ENCODE data around the gene HS3ST2. TPM values are rescaled to one million over a fixed set of nuclear protein-coding genes. Genes with fewer than 3 reads are reported as not detected.
A peak's percentile ranks its signal among the peaks of the same experiment; 100 is the strongest.

The HS3ST2 gene
- polyA plus RNA-seq, 1 experiment, result not detected

- CTCF ChIA-PET, result interaction anchor here (0.5 to 0.9 kb wide), 2 partner anchors 486 to 999 kb away, joined by 3 read pairs; no protein-coding TSS in a partner anchor
- Histone ChIP-seq H3K4me3 (ENCODE audit: low read depth, low read length) (no peak overlapping the region), H3K27ac (ENCODE audit: low read depth, low read length) (no peak overlapping the region), H3K9me3 (ENCODE audit: control insufficient read depth, insufficient read depth, low read length) (no peaks in the 10 kb centered on the region; the same call in 1 of the 2 replicates), H3K27me3 (ENCODE audit: control insufficient read depth, insufficient read depth, low read length) (peaks cover 7% of the 10 kb centered on the region)
- POLR2A ChIA-PET, result no interaction called here
- peak; percentile 57 for TF ChIP-seq CTCF (IDR thresholded peaks at IDR 0.05; ENCODE audit: low read depth, low read length)
- peak; percentile 2 for DNase-seq (ENCODE audit: low read depth, low spot score)
Observed at GRCh38 chr16:22948603-22949368, 134.8 kb downstream of the HS3ST2 start.

- TF ChIP-seq CTCF (IDR thresholded peaks at IDR 0.05; ENCODE audit: low read depth, low read length), result no peak
- Histone ChIP-seq H3K4me3 (ENCODE audit: low read depth, low read length) (no peak overlapping the region), H3K27ac (ENCODE audit: low read depth, low read length) (no peak overlapping the region), H3K27me3 (ENCODE audit: control insufficient read depth, insufficient read depth, low read length) (no peaks in the 10 kb centered on the region), H3K9me3 (ENCODE audit: control insufficient read depth, insufficient read depth, low read length) (no peaks in the 10 kb centered on the region)
- DNase-seq (ENCODE audit: low read depth, low spot score), result no peak
- POLR2A ChIA-PET, result no interaction called here
- CTCF ChIA-PET, result no interaction called here
Observed at GRCh38 chr16:22955461-22956070, 141.6 kb downstream of the HS3ST2 start.

GRCh38 chr16:22961206-22961605 lies 147.2 kb downstream of the HS3ST2 start:
- H3K9me3 ChIP-seq (ENCODE audit: control insufficient read depth, insufficient read depth, low read length), result no peaks in the 10 kb centered on the region
- no peak for DNase-seq (ENCODE audit: low read depth, low spot score)
- no peak overlapping the region for H3K27ac ChIP-seq (ENCODE audit: low read depth, low read length)
- TF ChIP-seq CTCF (IDR thresholded peaks at IDR 0.05; ENCODE audit: low read depth, low read length), result no peak
- CTCF ChIA-PET, result no interaction called here
- H3K27me3 ChIP-seq (ENCODE audit: control insufficient read depth, insufficient read depth, low read length), result no peaks in the 10 kb centered on the region
- H3K4me3 ChIP-seq (ENCODE audit: low read depth, low read length), result no peak overlapping the region
- POLR2A ChIA-PET, result no interaction called here

- no peak for TF ChIP-seq CTCF (IDR thresholded peaks at IDR 0.05; ENCODE audit: low read depth, low read length)
- no peaks in the 10 kb centered on the region for H3K27me3 ChIP-seq (ENCODE audit: control insufficient read depth, insufficient read depth, low read length)
- ChIA-PET POLR2A (no interaction called here), CTCF (no interaction called here)
- no peaks in the 10 kb centered on the region for H3K9me3 ChIP-seq (ENCODE audit: control insufficient read depth, insufficient read depth, low read length)
- no peak overlapping the region for H3K4me3 ChIP-seq (ENCODE audit: low read depth, low read length)
- no peak for DNase-seq (ENCODE audit: low read depth, low spot score)
- H3K27ac ChIP-seq (ENCODE audit: low read depth, low read length), result no peak overlapping the region
Observed at GRCh38 chr16:22962905-22963304, 148.9 kb downstream of the HS3ST2 start.

Measured in AG04450 (cell line).